A673 (cell line): ENCODE data around the gene RASL11B.

Experiments
- EZH2 ChIP-seq: fragments of 200-600 bp; sonication (generic); IDR thresholded peaks from 2 replicates; pipeline ENCODE4 v1.6.1; 2017; ENCODE audit warnings: borderline replicate concordance, low read depth, mild to moderate bottlenecking, mixed read lengths, antibody characterized with exemption, low read length; ENCODE audit not compliant: poor library complexity, severe bottlenecking
- TF ChIP-seq, protein P1 (sequence below): fragments of 300-800, 200-600 bp; sonication (generic); conservative IDR thresholded peaks from 2 replicates; pipeline ENCODE4 v1.5.1; 2017; ENCODE audit warnings: low read depth, mild to moderate bottlenecking, antibody characterized with exemption, low read length, moderate library complexity, mixed read lengths

DNA sequence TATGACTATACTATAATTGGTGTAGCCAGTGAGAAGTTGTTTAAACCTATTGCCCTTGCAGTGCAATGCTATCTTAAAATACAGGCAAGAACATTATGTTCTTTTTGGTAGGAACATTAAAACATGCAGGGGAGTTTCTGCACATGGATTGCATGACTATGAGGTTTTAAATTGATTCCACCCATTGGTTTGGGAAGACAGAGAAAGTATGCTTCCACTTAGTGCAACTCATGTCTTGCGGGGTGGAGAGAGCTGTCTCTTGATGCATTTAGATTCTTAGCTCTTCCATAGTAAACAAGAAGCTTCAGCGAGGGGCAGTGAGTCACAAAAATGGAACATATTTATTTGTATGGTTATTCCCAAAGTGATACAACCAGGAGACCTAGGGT, 39.5 kb upstream of the RASL11B start:
- TF ChIP-seq, protein P1, sequence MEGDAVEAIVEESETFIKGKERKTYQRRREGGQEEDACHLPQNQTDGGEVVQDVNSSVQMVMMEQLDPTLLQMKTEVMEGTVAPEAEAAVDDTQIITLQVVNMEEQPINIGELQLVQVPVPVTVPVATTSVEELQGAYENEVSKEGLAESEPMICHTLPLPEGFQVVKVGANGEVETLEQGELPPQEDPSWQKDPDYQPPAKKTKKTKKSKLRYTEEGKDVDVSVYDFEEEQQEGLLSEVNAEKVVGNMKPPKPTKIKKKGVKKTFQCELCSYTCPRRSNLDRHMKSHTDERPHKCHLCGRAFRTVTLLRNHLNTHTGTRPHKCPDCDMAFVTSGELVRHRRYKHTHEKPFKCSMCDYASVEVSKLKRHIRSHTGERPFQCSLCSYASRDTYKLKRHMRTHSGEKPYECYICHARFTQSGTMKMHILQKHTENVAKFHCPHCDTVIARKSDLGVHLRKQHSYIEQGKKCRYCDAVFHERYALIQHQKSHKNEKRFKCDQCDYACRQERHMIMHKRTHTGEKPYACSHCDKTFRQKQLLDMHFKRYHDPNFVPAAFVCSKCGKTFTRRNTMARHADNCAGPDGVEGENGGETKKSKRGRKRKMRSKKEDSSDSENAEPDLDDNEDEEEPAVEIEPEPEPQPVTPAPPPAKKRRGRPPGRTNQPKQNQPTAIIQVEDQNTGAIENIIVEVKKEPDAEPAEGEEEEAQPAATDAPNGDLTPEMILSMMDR, result no peak
- TF ChIP-seq EZH2, result no peak
